GM12875 (cell line): ENCODE measurements around the gene LEUTX.
A peak's percentile ranks its signal among the peaks of the same experiment; 100 is the strongest.
"Not testable (repeated sequence)": the region's sequence is repeated elsewhere in the genome, so short reads cannot be mapped to it uniquely, and the experiment has no call there.

Source experiments
- H3K4me3 ChIP-seq: one replicate; pipeline ENCODE4 v1.5.1; 2011; ENCODE audit warnings: low read depth, low read length, control low read depth
- TF ChIP-seq, protein P1 (sequence below): IDR thresholded peaks from 2 replicates; pipeline ENCODE4 v1.5.1; 2011; ENCODE audit warnings: low read depth, mild to moderate bottlenecking, control low read depth, inconsistent platforms, low read length, moderate library complexity, borderline replicate concordance; ENCODE audit not compliant: insufficient read depth

LEUTX gene

DNA sequence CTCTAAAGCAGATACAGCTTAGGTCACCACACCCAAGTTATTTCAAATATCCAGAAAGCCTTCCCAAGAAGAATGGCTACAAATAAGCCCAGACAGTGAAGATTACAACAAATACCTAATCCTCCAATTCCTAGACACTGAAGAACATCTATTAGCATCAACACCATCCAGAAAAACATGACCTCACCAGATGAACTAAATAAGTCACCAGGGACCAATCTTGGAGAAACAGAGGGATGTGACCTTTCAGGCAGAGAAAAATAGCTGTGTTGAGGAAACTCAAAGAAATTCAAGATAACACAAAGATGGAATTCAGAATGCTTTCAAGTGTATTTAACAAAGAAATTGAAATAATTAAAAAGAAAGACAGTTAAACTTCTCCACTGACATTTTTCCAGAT, 25.9 kb upstream of the LEUTX start:
- no peak overlapping the region for H3K4me3 ChIP-seq
- TF ChIP-seq, protein P1, sequence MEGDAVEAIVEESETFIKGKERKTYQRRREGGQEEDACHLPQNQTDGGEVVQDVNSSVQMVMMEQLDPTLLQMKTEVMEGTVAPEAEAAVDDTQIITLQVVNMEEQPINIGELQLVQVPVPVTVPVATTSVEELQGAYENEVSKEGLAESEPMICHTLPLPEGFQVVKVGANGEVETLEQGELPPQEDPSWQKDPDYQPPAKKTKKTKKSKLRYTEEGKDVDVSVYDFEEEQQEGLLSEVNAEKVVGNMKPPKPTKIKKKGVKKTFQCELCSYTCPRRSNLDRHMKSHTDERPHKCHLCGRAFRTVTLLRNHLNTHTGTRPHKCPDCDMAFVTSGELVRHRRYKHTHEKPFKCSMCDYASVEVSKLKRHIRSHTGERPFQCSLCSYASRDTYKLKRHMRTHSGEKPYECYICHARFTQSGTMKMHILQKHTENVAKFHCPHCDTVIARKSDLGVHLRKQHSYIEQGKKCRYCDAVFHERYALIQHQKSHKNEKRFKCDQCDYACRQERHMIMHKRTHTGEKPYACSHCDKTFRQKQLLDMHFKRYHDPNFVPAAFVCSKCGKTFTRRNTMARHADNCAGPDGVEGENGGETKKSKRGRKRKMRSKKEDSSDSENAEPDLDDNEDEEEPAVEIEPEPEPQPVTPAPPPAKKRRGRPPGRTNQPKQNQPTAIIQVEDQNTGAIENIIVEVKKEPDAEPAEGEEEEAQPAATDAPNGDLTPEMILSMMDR = no peak

DNA sequence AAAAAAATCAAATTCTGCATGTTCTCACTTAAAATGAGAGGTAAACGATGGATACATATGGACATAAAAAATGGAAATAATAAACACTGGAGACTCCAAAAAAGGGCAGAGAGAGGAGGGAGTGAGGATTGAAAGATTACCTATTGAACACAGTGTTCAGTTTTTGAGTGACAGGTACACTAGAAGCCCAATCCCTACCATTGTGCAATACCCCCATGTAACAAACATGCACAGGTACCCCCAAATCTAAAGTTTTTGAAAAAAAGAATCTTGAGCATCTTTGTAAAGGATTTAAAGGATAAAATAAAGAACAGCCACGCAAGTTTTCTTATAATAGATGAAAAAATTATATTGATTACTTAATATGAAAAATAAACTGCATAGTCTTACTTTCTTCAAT, 24.1 kb upstream of the LEUTX start:
- H3K4me3 ChIP-seq = no peak overlapping the region
- TF ChIP-seq, protein P1 = no peak

DNA sequence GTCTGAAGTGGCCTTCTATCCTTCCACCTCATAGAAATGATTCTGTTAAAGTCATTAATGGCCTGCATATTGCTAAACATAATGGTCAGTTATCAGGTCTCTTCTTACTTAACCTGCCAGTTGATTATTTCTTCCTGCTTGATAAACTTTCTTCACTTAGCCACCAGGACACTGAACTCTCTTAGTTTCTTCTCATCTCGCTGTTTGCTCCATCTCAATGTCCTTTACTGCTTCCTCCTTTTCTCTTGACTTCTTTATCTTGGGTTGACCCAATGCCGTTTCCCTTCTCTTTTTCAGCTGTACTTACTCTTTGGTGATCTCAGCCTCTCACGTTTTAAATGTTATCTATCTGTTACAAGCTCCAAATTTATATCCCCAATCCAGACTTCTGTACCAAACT, 23.7 kb upstream of the LEUTX start:
- TF ChIP-seq, protein P1 = no peak
- H3K4me3 ChIP-seq = no peak overlapping the region

DNA sequence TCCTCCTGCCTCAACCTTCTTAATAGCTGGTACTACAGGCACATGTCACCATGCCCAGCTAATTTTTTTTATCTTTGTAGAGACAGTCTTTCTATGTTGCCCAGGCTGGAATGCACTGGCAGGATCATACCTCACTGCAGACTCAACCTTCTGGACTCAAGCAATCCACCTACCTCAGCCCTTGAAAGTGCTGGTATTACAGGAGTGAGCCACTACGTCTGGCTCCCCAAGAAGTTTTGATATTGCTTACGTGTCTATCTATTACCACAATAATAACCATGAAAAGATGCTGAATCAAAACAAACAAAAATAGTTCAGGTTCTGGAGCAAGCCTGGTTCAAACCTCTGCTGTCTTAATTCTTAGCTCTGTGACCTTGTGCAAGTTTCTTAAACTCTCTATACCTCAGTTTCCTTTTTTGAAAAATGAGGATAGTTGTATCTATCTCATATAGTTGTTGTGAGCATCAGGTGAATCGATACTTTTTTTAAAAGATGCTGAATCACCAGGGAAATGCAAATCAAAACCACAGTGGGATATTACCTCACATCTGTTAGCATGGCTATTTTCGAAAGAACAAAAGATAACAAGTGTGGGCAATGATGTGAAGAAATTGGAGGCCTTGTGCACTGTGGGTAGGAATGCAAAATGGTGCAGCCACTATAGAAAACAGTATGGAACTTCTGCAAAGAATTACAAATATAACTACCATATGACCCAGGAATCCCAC, 19.0 kb upstream of the LEUTX start:
- TF ChIP-seq, protein P1 = no peak
- H3K4me3 ChIP-seq = no peak overlapping the region

DNA sequence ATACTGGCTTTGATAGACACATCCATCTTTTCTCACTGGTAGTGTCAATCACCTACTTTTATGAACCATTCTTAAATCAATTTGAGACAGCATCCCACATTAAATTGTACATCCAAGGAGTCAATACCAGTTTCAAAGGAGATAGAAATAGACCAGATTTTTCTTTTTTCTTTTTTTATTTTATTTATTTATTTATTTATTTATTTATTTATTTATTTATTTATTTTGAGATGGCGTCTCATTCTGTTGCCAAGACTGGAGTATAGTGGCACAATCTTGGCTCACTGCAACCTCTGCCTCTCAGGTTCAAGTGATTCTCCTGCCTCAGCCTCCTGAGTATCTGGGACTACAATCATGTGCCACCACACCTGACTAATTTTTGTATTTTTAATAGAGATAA, 16.8 kb upstream of the LEUTX start:
- H3K4me3 ChIP-seq = not testable (repeated sequence)

DNA sequence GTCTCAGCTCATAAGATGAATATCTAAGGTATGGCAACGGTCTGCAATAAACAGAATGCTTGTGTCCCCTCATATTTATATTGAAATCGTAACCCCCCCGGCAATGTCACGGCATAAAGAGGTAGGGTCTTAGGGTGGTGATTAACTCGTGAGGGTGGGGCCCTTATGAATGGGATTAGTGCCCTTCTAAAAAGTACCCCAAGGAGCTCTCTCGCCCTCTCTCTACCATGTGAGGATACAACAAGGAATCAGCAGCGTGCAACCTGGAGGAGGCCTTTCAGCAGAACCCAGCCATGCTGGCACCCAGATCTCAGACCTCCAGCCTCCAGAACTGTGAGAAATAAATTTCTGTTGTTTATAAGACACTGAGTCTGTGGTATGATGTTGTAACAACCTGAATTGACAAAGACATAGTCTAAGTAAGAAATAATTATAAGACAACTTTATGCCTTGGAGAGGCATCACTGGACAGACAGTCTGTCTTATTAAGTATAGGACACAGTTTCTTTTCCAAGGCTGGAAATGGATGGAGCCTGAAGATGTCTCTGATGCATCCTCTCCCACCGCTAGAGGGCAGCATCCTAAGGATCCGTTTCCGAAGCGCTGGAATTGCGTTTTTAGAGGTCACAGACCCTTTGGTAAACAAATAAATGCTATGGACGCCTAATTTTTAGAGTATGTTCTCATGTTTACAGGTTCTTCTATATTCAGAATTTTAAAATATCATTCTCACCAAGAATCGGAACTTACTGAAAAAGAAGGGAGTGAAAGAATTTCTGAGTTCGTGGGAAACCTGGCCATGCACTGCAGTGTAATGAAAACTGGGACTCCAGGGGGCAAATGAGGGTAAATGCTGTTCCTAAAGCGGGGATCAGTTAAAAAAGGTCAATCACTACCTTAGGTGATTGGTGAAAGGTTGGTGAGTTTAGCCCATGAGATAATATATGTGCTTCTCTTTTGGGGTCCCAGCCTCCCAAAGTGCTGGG, 13.3 kb upstream of the LEUTX start:
- no peak overlapping the region for H3K4me3 ChIP-seq
- TF ChIP-seq, protein P1 = peak; percentile 68

DNA sequence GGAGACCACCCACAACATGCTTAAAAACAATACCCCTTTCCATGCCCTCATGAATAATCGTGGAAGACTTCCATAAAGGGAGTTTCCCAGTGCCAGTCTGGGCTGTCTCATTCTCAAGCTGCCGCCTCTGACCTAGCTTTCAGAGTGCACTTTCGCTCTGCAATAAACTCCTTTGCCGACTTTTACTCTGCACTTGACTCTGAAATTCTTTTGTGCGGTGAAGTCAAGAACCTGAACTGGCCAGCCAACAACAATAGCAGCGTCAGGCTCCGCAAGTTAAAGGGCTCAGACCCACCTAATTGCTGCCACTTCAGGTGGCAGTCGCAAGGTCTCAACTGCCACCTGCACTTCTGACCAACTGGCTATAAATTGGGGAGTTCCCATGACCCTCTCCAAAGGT, 10.3 kb upstream of the LEUTX start:
- TF ChIP-seq, protein P1 = no peak
- H3K4me3 ChIP-seq = no peak overlapping the region
